Thymus (tissue), 11 donors: ENCODE data around the gene POU4F3. TPM values are rescaled to one million over a fixed set of nuclear protein-coding genes. Genes with fewer than 3 reads are reported as not detected.

ENCODE experiments used
- DNase-seq, 9 donors: peaks; one replicate each; pipeline ENCODE4 v3.0.0-alpha.2; 2013; ENCODE audit warnings: low spot score in 9 of 9, low read depth in 6 of 9, missing footprints in 1 of 9
- H3K27ac ChIP-seq, 2 donors: one replicate each; pipeline ENCODE4 v1.5.1; 2013; ENCODE audit warnings: control low read depth in 1 of 2, low read depth in 1 of 2, low read length in 1 of 2, mild to moderate bottlenecking in 1 of 2, moderate library complexity in 1 of 2
- H3K27me3 ChIP-seq, 2 donors: one replicate each; pipeline ENCODE4 v1.5.1; 2013; ENCODE audit warnings: low read length in 1 of 2; ENCODE audit not compliant: control insufficient read depth in 2 of 2, insufficient read depth in 1 of 2
- H3K36me3 ChIP-seq, 2 donors: one replicate each; pipeline ENCODE4 v1.5.1; 2013; ENCODE audit warnings: low read length in 1 of 2, mild to moderate bottlenecking in 1 of 2, moderate library complexity in 1 of 2; ENCODE audit not compliant: control insufficient read depth in 2 of 2, insufficient read depth in 2 of 2
- H3K4me1 ChIP-seq, 2 donors: one replicate each; pipeline ENCODE4 v1.5.1; 2013; ENCODE audit warnings: low read length in 2 of 2; ENCODE audit not compliant: control insufficient read depth in 2 of 2, insufficient read depth in 2 of 2
- H3K4me3 ChIP-seq, 2 donors: one replicate each; pipeline ENCODE4 v1.5.1; 2013; ENCODE audit warnings: low read length in 2 of 2, control low read depth in 1 of 2, mild to moderate bottlenecking in 1 of 2
- H3K9me3 ChIP-seq, 2 donors: one replicate each; pipeline ENCODE4 v1.5.1; 2013; ENCODE audit warnings: low read length in 1 of 2, mild to moderate bottlenecking in 1 of 2; ENCODE audit not compliant: control insufficient read depth in 2 of 2, insufficient read depth in 1 of 2
- WGBS: extraction: QIAGEN DNeasy Blood & Tissue Kit; methylation state at CpG from one replicate; pipeline ENCODE4 v1.1.7; 2013; 5-methylcytosine and 5-hydroxymethylcytosine counted together
- polyA plus RNA-seq: library from polyadenylated mRNA; stranded (reverse); fragments of 200-250 nt; gene quantifications from one replicate; pipeline ENCODE4 v1.2.3, GENCODE V29; 2013
- total RNA-seq: library from RNA; stranded (reverse); fragments of 120-200 nt; gene quantifications from one replicate; pipeline ENCODE4 v1.2.4, GENCODE V29; 2013
- donor health status: healthy.

POU4F3 gene
- total and polyA plus RNA-seq, 2 donors: 0.09 to 0.25 TPM

DNA sequence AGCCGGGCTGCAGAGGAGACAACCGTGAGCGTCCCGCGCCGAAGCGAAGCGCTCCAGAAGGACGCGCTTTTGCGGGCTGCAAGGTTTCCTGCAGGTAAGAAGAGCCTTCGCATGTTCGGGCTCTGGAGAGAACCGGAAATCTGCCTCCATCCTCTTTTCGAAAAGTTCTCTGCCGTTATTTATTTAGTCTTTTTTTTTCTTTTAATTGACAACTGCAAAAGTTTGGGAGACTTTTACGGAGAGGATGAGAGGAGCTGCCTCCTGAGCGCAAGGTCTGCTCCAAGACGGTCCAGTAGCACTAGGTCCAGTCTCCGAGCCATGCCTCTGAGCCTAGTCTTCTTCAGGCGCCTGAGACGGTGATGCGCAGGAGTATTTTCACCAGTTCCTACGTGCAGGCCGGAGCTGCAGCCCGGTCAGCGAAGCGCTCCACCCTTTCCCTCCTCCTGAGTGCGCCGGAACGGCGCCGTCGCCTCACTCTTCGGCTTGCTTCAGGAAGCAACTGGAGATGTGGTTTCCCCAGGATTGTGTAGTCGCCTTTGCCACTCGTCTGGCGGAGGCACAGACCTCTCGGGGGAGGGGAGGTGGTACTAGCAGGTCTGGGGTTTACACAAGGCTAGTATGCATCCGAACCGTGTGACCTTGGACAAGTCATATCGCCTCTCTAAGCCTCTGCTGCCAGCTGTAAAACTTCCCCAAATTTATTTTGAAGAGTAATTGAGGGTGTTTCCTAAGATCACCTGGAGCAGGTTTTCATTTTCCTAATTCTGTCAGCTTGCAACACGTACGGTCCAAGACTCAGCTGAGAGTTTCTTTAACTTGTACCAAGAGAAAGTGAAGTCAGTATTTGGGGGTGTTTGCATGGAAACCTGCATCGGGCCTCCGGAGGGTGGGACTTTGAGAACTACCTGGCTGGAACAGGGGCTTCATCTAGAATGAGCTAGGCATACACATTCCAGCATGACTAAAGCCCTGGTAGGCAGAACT lies 4.5 kb downstream of the POU4F3 start:
- no peak overlapping the region for H3K27ac ChIP-seq
- peaks cover 0 to 3% of the 10 kb centered on the region in 2 donors for H3K4me1 ChIP-seq
- no peak for DNase-seq
- WGBS: 5% methylated on average over 46 of the region's 46 CpGs
- peaks cover 73 to 95% of the 10 kb centered on the region in 2 donors for H3K27me3 ChIP-seq
- peaks cover 1 to 10% of the 10 kb centered on the region in 2 donors for H3K9me3 ChIP-seq
- H3K36me3 ChIP-seq: no peaks in the 10 kb centered on the region
- no peak overlapping the region for H3K4me3 ChIP-seq

DNA sequence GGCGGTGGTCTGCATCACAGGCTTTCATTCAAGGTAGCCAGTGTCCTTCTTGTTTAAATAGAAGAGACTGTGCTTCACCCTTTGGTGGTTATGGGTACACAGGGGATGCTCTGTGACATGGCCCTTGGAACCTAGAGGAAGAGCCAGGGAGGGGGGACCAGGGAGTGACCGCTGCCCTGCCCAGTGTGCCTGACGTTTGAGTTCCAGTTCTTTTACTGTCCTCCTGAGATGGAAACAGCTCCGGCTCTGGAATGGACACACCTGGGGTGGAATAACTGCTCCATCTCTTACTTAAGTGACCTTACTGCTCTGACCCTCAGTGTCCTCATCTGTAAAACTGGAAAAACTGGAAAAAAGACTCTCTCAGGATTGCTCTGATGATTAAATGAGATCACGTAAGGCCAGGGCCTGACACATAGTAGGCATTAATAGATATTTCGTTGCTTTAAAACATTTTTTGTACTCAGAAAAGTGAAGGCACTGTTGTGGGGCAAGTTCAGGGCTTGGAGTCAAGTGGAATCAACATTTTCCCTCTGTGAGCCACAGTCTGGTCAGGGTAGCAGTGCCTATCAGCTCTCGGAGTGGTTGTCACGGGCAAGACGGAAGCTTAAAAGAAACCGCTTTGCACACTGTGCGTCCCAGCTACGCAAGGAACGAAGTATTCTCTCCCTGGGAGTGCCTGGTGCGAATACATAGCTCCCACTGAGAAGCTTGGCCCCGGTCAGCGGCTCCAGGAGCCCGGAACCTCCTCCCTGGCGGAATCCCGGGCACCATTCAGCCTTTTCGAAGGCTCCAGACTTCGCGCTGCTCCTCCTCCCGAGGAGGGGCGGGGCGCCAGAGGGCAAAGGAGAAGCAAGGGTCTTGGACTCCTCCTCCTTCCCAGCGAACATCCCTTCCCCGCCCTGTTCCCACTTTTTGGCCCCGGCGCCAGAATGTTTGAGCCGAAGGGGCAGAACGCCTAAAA lies 5.8 kb downstream of the POU4F3 start:
- Histone ChIP-seq H3K36me3 (no peaks in the 10 kb centered on the region), H3K27ac (no peak overlapping the region), H3K4me1 (peaks cover 0 to 3% of the 10 kb centered on the region in 2 donors), H3K9me3 (peaks cover 1 to 4% of the 10 kb centered on the region in 2 donors), H3K4me3 (no peak overlapping the region), H3K27me3 (peaks cover 60 to 92% of the 10 kb centered on the region in 2 donors)
- DNase-seq: no peak
- 7% methylated on average over 31 of the region's 31 CpGs for WGBS

DNA sequence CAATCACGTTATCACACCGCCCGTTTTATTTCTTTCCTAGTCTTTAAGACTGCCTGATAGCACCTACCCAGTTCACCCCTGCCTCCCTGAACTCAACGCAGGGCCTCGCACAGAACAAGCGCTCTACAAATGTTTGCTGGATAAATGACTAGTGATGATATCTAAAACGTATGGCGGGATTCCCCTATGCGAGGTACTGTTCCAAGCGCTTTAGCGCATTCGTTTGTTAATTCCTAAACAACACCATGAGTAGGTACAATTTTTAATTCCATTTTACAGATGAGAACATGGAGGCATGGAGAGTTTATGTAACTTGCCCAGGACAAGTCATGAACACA lies 6.6 kb downstream of the POU4F3 start:
- DNase-seq: no peak
- Histone ChIP-seq H3K9me3 (peaks cover 0 to 1% of the 10 kb centered on the region in 2 donors), H3K4me1 (peaks cover 0 to 3% of the 10 kb centered on the region in 2 donors), H3K27me3 (peaks cover 53 to 87% of the 10 kb centered on the region in 2 donors), H3K36me3 (no peaks in the 10 kb centered on the region), H3K4me3 (no peak overlapping the region), H3K27ac (no peak overlapping the region)
- 11% methylated on average over 12 of the region's 12 CpGs for WGBS

DNA sequence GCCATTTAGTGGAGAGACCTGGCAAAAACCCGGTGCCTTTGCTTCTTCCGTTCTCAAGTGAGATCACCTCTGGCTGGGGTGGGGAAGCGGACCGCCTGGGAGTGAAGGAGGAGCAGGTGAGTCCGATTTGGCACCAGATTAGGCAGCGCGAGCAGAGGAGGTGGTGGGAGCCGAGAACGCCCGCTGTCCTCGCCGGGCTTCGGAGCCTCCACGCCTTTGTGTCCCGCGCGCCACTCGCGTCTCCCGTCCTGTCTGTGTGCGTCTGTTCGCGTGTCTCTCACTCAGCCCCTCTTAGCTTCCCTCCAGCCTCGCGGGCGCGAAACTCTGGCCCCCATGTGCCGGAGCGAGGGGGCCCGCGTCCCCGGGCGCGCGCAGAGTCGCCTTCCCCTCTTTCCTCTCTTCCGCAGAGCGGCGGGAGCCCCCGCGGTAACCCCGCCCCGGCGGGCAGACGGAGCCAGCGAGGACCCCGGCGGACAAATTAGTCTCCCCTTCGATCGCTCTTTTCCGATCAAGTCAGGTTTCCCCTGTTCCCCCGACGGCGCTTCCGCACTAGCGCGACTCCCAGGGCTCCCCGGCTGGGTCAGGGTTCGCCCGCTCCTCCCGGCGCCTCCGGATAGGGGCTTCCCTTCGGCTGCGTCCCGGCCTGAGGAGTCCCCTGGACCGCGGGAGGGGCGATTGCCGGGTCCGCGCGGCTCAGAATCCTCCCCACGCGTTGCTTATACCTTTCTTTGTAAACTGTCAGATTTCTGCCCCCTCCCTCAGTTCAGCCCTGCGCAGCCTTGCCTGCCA lies 7.1 kb downstream of the POU4F3 start:
- DNase-seq: no peak
- H3K4me3 ChIP-seq: no peak overlapping the region
- H3K36me3 ChIP-seq: no peaks in the 10 kb centered on the region
- H3K9me3 ChIP-seq: no peaks in the 10 kb centered on the region
- WGBS: 4% methylated on average over 76 of the region's 76 CpGs
- H3K27ac ChIP-seq: no peak overlapping the region
- peaks cover 47 to 81% of the 10 kb centered on the region in 2 donors for H3K27me3 ChIP-seq
- H3K4me1 ChIP-seq: peaks cover 0 to 3% of the 10 kb centered on the region in 2 donors

DNA sequence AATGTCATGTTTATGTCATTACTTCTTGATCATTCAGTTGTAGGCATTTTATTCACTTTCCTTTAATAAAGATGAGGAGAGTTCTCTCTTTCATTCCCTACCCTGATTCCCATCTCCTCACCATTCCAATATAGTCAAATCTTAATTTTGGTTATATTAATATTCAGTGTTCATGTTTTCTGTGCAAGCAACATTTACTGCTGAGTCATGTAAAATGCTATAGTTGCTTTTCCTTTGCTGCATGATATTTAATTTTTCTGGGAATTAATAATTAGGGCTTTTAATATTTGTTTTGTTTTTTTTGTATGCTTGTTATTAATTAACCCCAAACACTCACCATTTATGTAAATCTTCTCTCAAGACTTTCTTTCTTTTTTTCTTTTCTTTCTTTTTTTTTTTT lies 18.5 kb downstream of the POU4F3 start:
- H3K4me3 ChIP-seq: no peak overlapping the region
- DNase-seq: no peak
- no peak overlapping the region for H3K27ac ChIP-seq
- H3K4me1 ChIP-seq: no peaks in the 10 kb centered on the region
- no peaks in the 10 kb centered on the region for H3K36me3 ChIP-seq
- no peaks in the 10 kb centered on the region for H3K9me3 ChIP-seq
- H3K27me3 ChIP-seq: peaks cover 0 to 2% of the 10 kb centered on the region in 2 donors

DNA sequence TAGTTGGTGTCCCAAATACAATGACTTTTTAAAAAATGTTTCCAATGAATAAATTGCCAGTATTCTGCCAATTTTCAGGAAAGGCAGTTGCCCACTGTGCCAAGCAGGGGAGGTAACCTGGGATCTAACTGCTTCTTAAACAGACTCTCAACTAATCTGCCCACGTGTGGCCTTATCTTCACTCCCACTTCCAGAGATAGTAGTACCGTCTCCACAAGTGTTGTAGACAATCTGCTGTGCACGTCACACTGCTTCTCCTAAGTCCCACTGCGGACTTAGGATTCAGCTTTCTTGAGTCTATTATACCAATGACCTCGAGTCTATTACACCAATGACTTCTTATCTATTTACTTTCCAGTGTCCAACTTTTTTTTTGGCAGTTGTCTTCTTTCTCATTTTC lies 21.2 kb downstream of the POU4F3 start:
- H3K4me1 ChIP-seq: no peaks in the 10 kb centered on the region
- H3K4me3 ChIP-seq: no peak overlapping the region
- 91% methylated on average over 5 of the region's 5 CpGs for WGBS
- H3K9me3 ChIP-seq: no peaks in the 10 kb centered on the region
- DNase-seq: no peak
- H3K36me3 ChIP-seq: no peaks in the 10 kb centered on the region
- H3K27me3 ChIP-seq: no peaks in the 10 kb centered on the region
- H3K27ac ChIP-seq: no peak overlapping the region

DNA sequence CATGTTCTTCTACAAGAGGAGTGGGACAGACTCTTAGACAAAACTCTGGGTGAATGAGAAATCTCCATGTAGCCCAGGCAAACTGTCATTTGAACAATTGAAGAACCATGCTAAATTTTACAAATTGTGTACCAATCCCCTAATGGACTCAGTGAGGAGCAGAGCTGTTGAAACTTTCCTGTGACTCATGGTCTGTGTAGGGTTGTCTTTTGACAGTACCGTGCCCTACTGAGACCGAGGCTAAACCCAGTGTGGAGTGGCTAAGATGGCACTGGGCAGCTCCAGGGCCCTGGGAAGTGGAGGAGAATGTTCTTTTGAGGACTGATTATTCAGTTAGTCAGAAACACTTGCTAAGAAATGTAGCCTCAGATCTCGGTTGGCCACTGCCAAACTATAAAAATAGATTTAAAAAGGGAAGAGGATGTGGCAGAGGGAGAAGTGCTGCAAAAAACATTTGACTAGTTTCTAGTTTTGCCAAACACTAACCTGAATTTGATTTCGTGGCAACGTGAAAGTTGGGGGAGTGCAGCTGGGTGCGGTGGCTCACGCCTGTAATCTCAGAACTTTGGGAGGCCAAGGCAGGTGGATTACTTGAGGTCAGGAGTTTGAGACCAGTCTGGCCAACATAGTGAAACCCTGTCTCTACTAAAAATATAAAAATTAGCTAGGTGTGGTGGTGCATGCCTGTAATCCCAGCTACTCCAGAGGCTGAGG lies 24.7 kb downstream of the POU4F3 start:
- Histone ChIP-seq H3K4me1 (no peaks in the 10 kb centered on the region), H3K4me3 (no peak overlapping the region), H3K9me3 (no peaks in the 10 kb centered on the region), H3K27me3 (no peaks in the 10 kb centered on the region), H3K36me3 (no peaks in the 10 kb centered on the region), H3K27ac (no peak overlapping the region)
- no peak for DNase-seq
- 37% methylated on average over 7 of the region's 7 CpGs for WGBS

DNA sequence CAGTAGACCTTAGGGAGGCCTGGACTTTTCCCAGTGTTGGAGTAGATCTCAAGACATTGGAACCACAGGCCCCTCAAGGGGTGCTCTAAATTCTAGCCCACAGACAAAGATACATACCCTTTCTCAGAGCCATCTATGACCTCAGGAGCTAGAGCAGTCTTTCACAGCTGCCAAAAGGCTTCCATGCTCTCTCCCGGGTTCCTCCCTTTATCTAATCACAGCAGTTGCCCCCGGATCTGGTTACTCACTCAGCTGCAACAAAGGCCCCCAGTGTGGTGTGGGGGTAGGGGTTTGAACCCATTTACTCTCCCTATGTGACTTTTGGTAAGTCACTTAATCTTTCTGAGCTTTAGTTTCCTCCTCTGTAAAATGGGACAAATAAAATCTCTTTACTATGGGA lies 27.0 kb downstream of the POU4F3 start:
- Histone ChIP-seq H3K4me1 (no peaks in the 10 kb centered on the region), H3K27me3 (no peaks in the 10 kb centered on the region), H3K27ac (no peak overlapping the region), H3K9me3 (no peaks in the 10 kb centered on the region), H3K4me3 (no peak overlapping the region), H3K36me3 (no peaks in the 10 kb centered on the region)
- no peak for DNase-seq
- 87% methylated on average over 2 of the region's 2 CpGs for WGBS
